RWPE2 (cell line): Measurements from ENCODE around the gene TCF3.

Experiments
- ATAC-seq: fragments of 200-7000 bp; cut with Tn5 transposase; 3 replicates; pipeline ENCODE4 v1.9.1; 2021; ENCODE audit warnings: low read depth
- DNase-seq: peaks from one replicate; pipeline ENCODE4 v3.0.0-alpha.2; 2020; ENCODE audit warnings: low spot score
- H3K27ac ChIP-seq: fragments of 450-650 bp; 2 replicates; pipeline ENCODE4 v1.5.1; 2017; ENCODE audit warnings: mild to moderate bottlenecking; ENCODE audit not compliant: poor library complexity, severe bottlenecking
- H3K27me3 ChIP-seq: fragments of 250-450 bp; sonication (Bioruptor Pico); 2 replicates; pipeline ENCODE4 v1.5.1; 2021; ENCODE audit warnings: mild to moderate bottlenecking, moderate library complexity; ENCODE audit not compliant: insufficient read depth, poor library complexity, severe bottlenecking
- H3K36me3 ChIP-seq: fragments of 250-450 bp; sonication (Bioruptor Pico); 2 replicates; pipeline ENCODE4 v1.5.1; 2020; ENCODE audit warnings: low read depth, mild to moderate bottlenecking, moderate library complexity
- H3K4me1 ChIP-seq: fragments of 250-450 bp; sonication (Bioruptor Pico); 2 replicates; pipeline ENCODE4 v1.5.1; 2021; ENCODE audit warnings: mild to moderate bottlenecking, moderate library complexity; ENCODE audit not compliant: insufficient read depth, poor library complexity, severe bottlenecking
- H3K4me3 ChIP-seq: fragments of 250-450 bp; sonication (Bioruptor Pico); 2 replicates; pipeline ENCODE4 v1.5.1; 2021; ENCODE audit warnings: mild to moderate bottlenecking, moderate library complexity; ENCODE audit not compliant: severe bottlenecking
- H3K9me3 ChIP-seq: fragments of 250-450 bp; sonication (Bioruptor Pico); 2 replicates; pipeline ENCODE4 v1.5.1; 2021; ENCODE audit warnings: mild to moderate bottlenecking, moderate library complexity; ENCODE audit not compliant: severe bottlenecking
- TF ChIP-seq, protein P1 (sequence below): fragments of 450-650 bp; IDR thresholded peaks from one replicate; pipeline ENCODE4 v1.5.1; 2017; ENCODE audit warnings: mild to moderate bottlenecking, moderate library complexity; ENCODE audit not compliant: poor library complexity, severe bottlenecking

Gene TCF3

GRCh38 chr19:1650650-1651567 is 1.5 kb downstream of the TCF3 start:
- DNase-seq (no peak), ATAC-seq (no peak)
- Histone ChIP-seq H3K4me1 (no peaks in the 10 kb centered on the region), H3K36me3 (peaks cover 22% of the 10 kb centered on the region), H3K4me3 (peak overlapping the region; percentile 96), H3K27me3 (no peaks in the 10 kb centered on the region), H3K27ac (peak overlapping the region; percentile 66), H3K9me3 (no peaks in the 10 kb centered on the region)
- TF ChIP-seq, protein P1, sequence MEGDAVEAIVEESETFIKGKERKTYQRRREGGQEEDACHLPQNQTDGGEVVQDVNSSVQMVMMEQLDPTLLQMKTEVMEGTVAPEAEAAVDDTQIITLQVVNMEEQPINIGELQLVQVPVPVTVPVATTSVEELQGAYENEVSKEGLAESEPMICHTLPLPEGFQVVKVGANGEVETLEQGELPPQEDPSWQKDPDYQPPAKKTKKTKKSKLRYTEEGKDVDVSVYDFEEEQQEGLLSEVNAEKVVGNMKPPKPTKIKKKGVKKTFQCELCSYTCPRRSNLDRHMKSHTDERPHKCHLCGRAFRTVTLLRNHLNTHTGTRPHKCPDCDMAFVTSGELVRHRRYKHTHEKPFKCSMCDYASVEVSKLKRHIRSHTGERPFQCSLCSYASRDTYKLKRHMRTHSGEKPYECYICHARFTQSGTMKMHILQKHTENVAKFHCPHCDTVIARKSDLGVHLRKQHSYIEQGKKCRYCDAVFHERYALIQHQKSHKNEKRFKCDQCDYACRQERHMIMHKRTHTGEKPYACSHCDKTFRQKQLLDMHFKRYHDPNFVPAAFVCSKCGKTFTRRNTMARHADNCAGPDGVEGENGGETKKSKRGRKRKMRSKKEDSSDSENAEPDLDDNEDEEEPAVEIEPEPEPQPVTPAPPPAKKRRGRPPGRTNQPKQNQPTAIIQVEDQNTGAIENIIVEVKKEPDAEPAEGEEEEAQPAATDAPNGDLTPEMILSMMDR = no peak

DNA sequence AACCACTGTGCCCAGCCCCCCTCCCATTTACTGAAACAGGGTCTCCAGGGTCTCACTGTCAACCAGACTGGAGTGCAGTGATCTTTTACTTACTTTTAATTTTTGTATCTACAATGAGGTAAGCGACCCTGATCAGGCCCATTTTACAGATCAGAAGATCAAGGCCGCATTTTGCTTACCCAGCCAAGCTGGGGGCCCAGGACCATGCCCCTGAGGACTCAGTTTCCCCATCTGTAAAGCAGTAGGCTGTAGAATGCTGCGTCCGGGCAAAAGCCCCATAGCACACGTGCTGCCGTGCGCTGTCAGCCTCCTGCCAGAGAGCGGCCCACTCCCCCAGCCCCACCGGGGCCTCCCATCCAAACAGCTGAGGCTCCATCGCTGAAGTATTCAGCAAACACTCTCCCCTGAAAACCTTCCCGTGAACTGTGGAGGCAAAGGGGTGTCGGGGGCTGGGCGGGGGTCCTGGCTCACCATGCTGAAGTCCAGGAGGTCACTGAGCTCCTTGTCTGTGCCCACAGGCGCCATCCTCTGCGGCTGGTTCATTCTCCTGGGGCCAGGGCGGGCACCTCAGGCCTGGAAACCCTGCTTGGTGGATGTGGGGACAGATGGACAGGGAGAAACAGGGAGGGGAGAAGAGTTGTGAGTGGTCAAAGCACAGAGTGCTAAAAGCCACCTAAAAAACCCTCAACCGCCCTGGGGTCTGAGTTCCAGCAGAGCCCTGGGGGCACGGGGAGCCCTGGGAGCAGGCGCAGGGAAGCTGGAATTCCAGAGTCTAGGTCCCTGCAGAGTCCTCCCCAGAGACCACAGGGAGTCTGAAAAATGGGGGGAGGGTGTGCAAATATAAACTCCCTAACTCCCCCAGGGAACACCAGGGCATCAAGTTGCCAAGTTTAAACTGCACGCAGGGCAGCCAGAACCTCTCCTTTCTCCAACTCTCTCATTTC is 2.4 kb downstream of the TCF3 start:
- ATAC-seq (no peak), DNase-seq (no peak)
- no peaks in the 10 kb centered on the region for H3K4me1 ChIP-seq
- no peaks in the 10 kb centered on the region for H3K9me3 ChIP-seq
- no peak overlapping the region for H3K4me3 ChIP-seq
- TF ChIP-seq, protein P1 = no peak
- peaks cover 22% of the 10 kb centered on the region for H3K36me3 ChIP-seq
- no peaks in the 10 kb centered on the region for H3K27me3 ChIP-seq
- peak overlapping the region; percentile 66 for H3K27ac ChIP-seq

GRCh38 chr19:1648920-1649541 is 3.4 kb downstream of the TCF3 start:
- Histone ChIP-seq H3K36me3 (peaks cover 22% of the 10 kb centered on the region), H3K4me1 (no peaks in the 10 kb centered on the region), H3K27ac (no peak overlapping the region), H3K4me3 (no peak overlapping the region), H3K27me3 (no peaks in the 10 kb centered on the region), H3K9me3 (no peaks in the 10 kb centered on the region)
- TF ChIP-seq, protein P1 = no peak
- ATAC-seq (no peak), DNase-seq (peak; percentile 47)

GRCh38 chr19:1648459-1648849 is 4.0 kb downstream of the TCF3 start:
- ATAC-seq (no peak), DNase-seq (no peak)
- H3K36me3 ChIP-seq = peaks cover 26% of the 10 kb centered on the region
- no peak overlapping the region for H3K27ac ChIP-seq
- H3K9me3 ChIP-seq = no peaks in the 10 kb centered on the region
- H3K4me1 ChIP-seq = no peaks in the 10 kb centered on the region
- no peak overlapping the region for H3K4me3 ChIP-seq
- H3K27me3 ChIP-seq = no peaks in the 10 kb centered on the region
- TF ChIP-seq, protein P1 = no peak
